IMR-90 (cell line): ENCODE measurements around the gene ATXN10. TPM values are rescaled to one million over a fixed set of nuclear protein-coding genes. Genes with fewer than 3 reads are reported as not detected.

Source experiments
- ATAC-seq: fragments of 200-7000 bp; cut with Tn5 transposase; 2 replicates; pipeline ENCODE4 v1.9.1; 2020; ENCODE audit warnings: low read depth, mild to moderate bottlenecking, moderate library complexity
- BruUV-seq: library from RNA; stranded (reverse); fragments of 400-500 nt; replicated peaks from 2 replicates; lab custom pipeline; 2021; lab: Mats Ljungman, UMichigan
- CTCF ChIA-PET: fragments of 300-600 bp; formaldehyde crosslinking; extraction: SDS; loops from one replicate; lab custom pipeline; 2021; ENCODE audit warnings: antibody characterized with exemption; lab: Yijun Ruan, JAX
- POLR2A ChIA-PET: fragments of 300-600 bp; sonication (Branson Sonifier 250); formaldehyde crosslinking; loops from one replicate; lab custom pipeline; 2022; ENCODE audit warnings: antibody characterized with exemption; ENCODE audit not compliant: unreplicated experiment; lab: Charles Lee
- DNase-seq: peaks from one replicate; pipeline ENCODE4 v3.0.0; 2013
- H2AFZ ChIP-seq: replicated peaks from 2 replicates; pipeline ENCODE3; 2013; ENCODE audit warnings: low read length, mild to moderate bottlenecking; ENCODE audit not compliant: poor library complexity
- H2AK5ac ChIP-seq: 2 replicates; pipeline ENCODE4 v1.6.1; 2013; ENCODE audit warnings: low read depth, low read length, inconsistent platforms
- H2AK9ac ChIP-seq: replicated peaks from 2 replicates; pipeline ENCODE3; 2013; ENCODE audit warnings: mild to moderate bottlenecking, low read depth, low read length, moderate library complexity; ENCODE audit not compliant: poor library complexity
- H2BK120ac ChIP-seq: 2 replicates; pipeline ENCODE4 v1.6.1; 2013; ENCODE audit warnings: low read depth, low read length, inconsistent platforms
- H2BK15ac ChIP-seq: 3 replicates; pipeline ENCODE4 v1.6.1; 2013; ENCODE audit warnings: low read depth, low read length, inconsistent platforms
- H2BK20ac ChIP-seq: 2 replicates; pipeline ENCODE4 v1.6.1; 2013; ENCODE audit warnings: low read depth, mild to moderate bottlenecking, inconsistent platforms, low read length, moderate library complexity
- H2BK5ac ChIP-seq: 2 replicates; pipeline ENCODE4 v1.6.1; 2013; ENCODE audit warnings: mild to moderate bottlenecking, low read depth, low read length, inconsistent platforms; ENCODE audit not compliant: poor library complexity, severe bottlenecking
- H3K14ac ChIP-seq: replicated peaks from 2 replicates; pipeline ENCODE4 v1.6.1; 2013; ENCODE audit warnings: low read depth, low read length, inconsistent platforms
- H3K18ac ChIP-seq: 2 replicates; pipeline ENCODE4 v1.6.1; 2013; ENCODE audit warnings: low read depth, low read length, control low read depth
- H3K23ac ChIP-seq: 2 replicates; pipeline ENCODE4 v1.6.1; 2013; ENCODE audit warnings: low read depth, low read length, inconsistent platforms
- H3K27ac ChIP-seq: 2 replicates; pipeline ENCODE4 v1.5.1; 2013; ENCODE audit warnings: mild to moderate bottlenecking, control low read depth, low read length; ENCODE audit not compliant: insufficient read depth
- H3K27me3 ChIP-seq: 2 replicates; pipeline ENCODE4 v1.6.1; 2013; ENCODE audit warnings: low read length; ENCODE audit not compliant: control insufficient read depth, insufficient read depth
- H3K36me3 ChIP-seq: 2 replicates; pipeline ENCODE4 v1.6.1; 2013; ENCODE audit warnings: low read length, mixed read lengths; ENCODE audit not compliant: control insufficient read depth, insufficient read depth
- H3K4ac ChIP-seq: 2 replicates; pipeline ENCODE4 v1.6.1; 2013; ENCODE audit warnings: low read depth, low read length, inconsistent platforms
- H3K4me1 ChIP-seq: 2 replicates; pipeline ENCODE4 v1.6.1; 2013; ENCODE audit warnings: low read length, mixed read lengths; ENCODE audit not compliant: control insufficient read depth, insufficient read depth
- H3K4me2 ChIP-seq: 2 replicates; pipeline ENCODE4 v1.6.1; 2013; ENCODE audit warnings: low read depth, mild to moderate bottlenecking, control low read depth, low read length, moderate library complexity
- H3K4me3 ChIP-seq: 2 replicates; pipeline ENCODE4 v1.5.1; 2013; ENCODE audit warnings: low read depth, mild to moderate bottlenecking, control low read depth, low read length, moderate library complexity; ENCODE audit not compliant: insufficient read depth
- H3K56ac ChIP-seq: 2 replicates; pipeline ENCODE4 v1.6.1; 2013; ENCODE audit warnings: low read length, inconsistent platforms; ENCODE audit not compliant: insufficient read depth; ENCODE audit errors: extremely low read depth
- H3K79me1 ChIP-seq, 2 experiments: 2 replicates each; pipeline ENCODE4 v1.6.1; 2013; ENCODE audit warnings: low read length in 2 of 2, inconsistent platforms in 1 of 2, low read depth in 1 of 2
- H3K9ac ChIP-seq: 2 replicates; pipeline ENCODE4 v1.6.1; 2013; ENCODE audit warnings: low read depth, low read length, control low read depth
- H3K9me1 ChIP-seq: 2 replicates; pipeline ENCODE4 v1.6.1; 2013; ENCODE audit warnings: low read length, inconsistent platforms; ENCODE audit not compliant: insufficient read depth
- H3K9me3 ChIP-seq: 2 replicates; pipeline ENCODE4 v1.6.1; 2013; ENCODE audit warnings: low read length; ENCODE audit not compliant: control insufficient read depth, insufficient read depth
- H4K20me1 ChIP-seq: 2 replicates; pipeline ENCODE4 v1.6.1; 2013; ENCODE audit warnings: low read length, inconsistent platforms; ENCODE audit not compliant: insufficient read depth
- H4K5ac ChIP-seq: 2 replicates; pipeline ENCODE4 v1.6.1; 2013; ENCODE audit warnings: mild to moderate bottlenecking, low read depth, low read length, control low read depth
- H4K8ac ChIP-seq, 2 experiments: 2 replicates each; pipeline ENCODE4 v1.6.1; 2013; ENCODE audit warnings: low read depth in 2 of 2, low read length in 2 of 2, control low read depth in 1 of 2, inconsistent platforms in 1 of 2
- H4K91ac ChIP-seq: 2 replicates; pipeline ENCODE4 v1.6.1; 2013; ENCODE audit warnings: low read depth, low read length, inconsistent platforms; ENCODE audit not compliant: insufficient read depth
- BHLHE40 ChIP-seq: fragments of 150-350 bp; IDR thresholded peaks from 2 replicates; pipeline ENCODE4 v1.6.1; 2016; ENCODE audit warnings: mild to moderate bottlenecking, low read depth, low read length
- CEBPB ChIP-seq: IDR thresholded peaks from 2 replicates; pipeline ENCODE4 v1.6.1; 2012; ENCODE audit warnings: low read depth, low read length, improper control_type of control experiment
- CHD1 ChIP-seq: IDR thresholded peaks from 2 replicates; pipeline ENCODE4 v1.6.1; 2012; ENCODE audit warnings: low read depth, low read length, improper control_type of control experiment
- ELK1 ChIP-seq: fragments of 150-350 bp; IDR thresholded peaks from 2 replicates; pipeline ENCODE4 v1.6.1; 2016; ENCODE audit warnings: low read depth, mild to moderate bottlenecking, low read length, moderate library complexity, borderline replicate concordance
- FOS ChIP-seq: fragments of 150-350 bp; IDR thresholded peaks from 2 replicates; pipeline ENCODE4 v1.6.1; 2016; ENCODE audit warnings: low read depth, low read length
- MAFK ChIP-seq: IDR thresholded peaks from 2 replicates; pipeline ENCODE4 v1.6.1; 2012; ENCODE audit warnings: low read depth, low read length, improper control_type of control experiment
- MAZ ChIP-seq: IDR thresholded peaks from 2 replicates; pipeline ENCODE4 v1.6.1; 2012; ENCODE audit warnings: low read depth, mild to moderate bottlenecking, low read length, improper control_type of control experiment, moderate library complexity, borderline replicate concordance
- MXI1 ChIP-seq: IDR thresholded peaks from 2 replicates; pipeline ENCODE4 v1.6.1; 2012; ENCODE audit warnings: low read depth, mild to moderate bottlenecking, low read length, moderate library complexity, borderline replicate concordance
- NFE2L2 ChIP-seq: fragments of 150-350 bp; IDR thresholded peaks from 2 replicates; pipeline ENCODE4 v1.6.1; 2016; ENCODE audit warnings: low read depth, mild to moderate bottlenecking, low read length
- POLR2A ChIP-seq: IDR thresholded peaks from 2 replicates; pipeline ENCODE4 v1.6.1; 2012; ENCODE audit warnings: mild to moderate bottlenecking, low read depth, low read length
- RAD21 ChIP-seq: IDR thresholded peaks from 2 replicates; pipeline ENCODE4 v1.6.1; 2012; ENCODE audit warnings: low read length, improper control_type of control experiment
- RCOR1 ChIP-seq: IDR thresholded peaks from 2 replicates; pipeline ENCODE4 v1.6.1; 2012; ENCODE audit warnings: mild to moderate bottlenecking, low read length, improper control_type of control experiment; ENCODE audit not compliant: insufficient replicate concordance
- RFX5 ChIP-seq: IDR thresholded peaks from 2 replicates; pipeline ENCODE4 v1.8.0; 2012; ENCODE audit warnings: low read depth, mild to moderate bottlenecking, low read length, moderate library complexity
- SMC3 ChIP-seq: fragments of 150-350 bp; IDR thresholded peaks from 2 replicates; pipeline ENCODE4 v1.6.1; 2016; ENCODE audit warnings: low read depth, mild to moderate bottlenecking, antibody characterized with exemption, low read length, moderate library complexity
- WGBS, 2 experiments: methylation state at CpG; one replicate each; pipeline versions ENCODE4 v1.1.5 to v1.1.7; 2013; ENCODE audit warnings: missing lambda C conversion rate in 2 of 2; ENCODE audit not compliant: insufficient read length in 1 of 2; ENCODE audit errors: extremely low coverage in 2 of 2; 5-methylcytosine and 5-hydroxymethylcytosine counted together
- dilution Hi-C: fragments of 300-500 bp; cut with HindIII; formaldehyde crosslinking; loops from one replicate; pipeline ENCODE4 v1.14.3; 2018; ENCODE audit warnings: low sequenced_read_pairs; ENCODE audit not compliant: unreplicated experiment
- in situ Hi-C: fragments of 300-500 bp; cut with MboI; formaldehyde crosslinking; loops from 3 replicates; pipeline ENCODE4 v1.14.3; 2019; ENCODE audit warnings: low sequenced_read_pairs, inconsistent platforms, mixed read lengths
- intact Hi-C: fragments of 100-400 bp; cut with micrococcal nuclease; formaldehyde crosslinking; loops from 2 replicates; pipeline ENCODE4 v1.10.0; 2022
- polyA plus RNA-seq, 3 experiments: library from polyadenylated mRNA; depleted of rRNA; stranded (reverse); fragments of >200 nt; gene quantifications; 2 replicates each; pipeline ENCODE4 v1.2.3, GENCODE V29; 2012; ENCODE audit warnings: low replicate concordance in 1 of 3
- total RNA-seq: library from RNA; depleted of rRNA; stranded (reverse); fragments of >200 nt; gene quantifications from 2 replicates; pipeline ENCODE4 v1.2.3, GENCODE V29; 2012
- TF ChIP-seq, protein P1 (sequence below): conservative IDR thresholded peaks from 2 replicates; pipeline ENCODE4 v1.5.1; 2012; ENCODE audit warnings: mild to moderate bottlenecking, low read depth, low read length, improper control_type of control experiment
- TF ChIP-seq, protein P2 (sequence below): fragments of 150-350 bp; IDR thresholded peaks from 2 replicates; pipeline ENCODE4 v1.6.1; 2017; ENCODE audit warnings: mild to moderate bottlenecking, antibody characterized with exemption, low read length, low read depth

ATXN10 gene
- total and polyA plus RNA-seq, 2 of the 4 experiments (the other 2 are of a cell fraction), result 116 to 231 TPM

- in situ Hi-C loops (no loop called here), dilution Hi-C loops (no loop called here), intact Hi-C loops (no loop called here)
- Histone ChIP-seq H4K8ac (no peak overlapping the region), H3K9me1 (peaks cover 35% of the 10 kb centered on the region), H3K23ac (no peak overlapping the region), H2BK15ac (no peak overlapping the region; the same call in 2 of the 3 replicates), H3K14ac (no peak overlapping the region), H3K18ac (no peak overlapping the region), H3K4ac (peak overlapping the region; percentile 9; the same call in 1 of the 2 replicates), H2BK5ac (peak overlapping the region; percentile 85), H4K20me1 (peaks cover 34% of the 10 kb centered on the region), H3K9ac (no peak overlapping the region), H3K4me2 (no peak overlapping the region), H3K36me3 (peaks cover 3% of the 10 kb centered on the region; the same call in 1 of the 2 replicates), H2BK20ac (peak overlapping the region; percentile 51; the same call in 1 of the 2 replicates), H3K79me1 (peaks cover 20 to 79% of the 10 kb centered on the region in 2 experiments), H2AK5ac (no peak overlapping the region), H3K4me1 (peaks cover 41% of the 10 kb centered on the region), H3K4me3 (no peak overlapping the region), H2AK9ac (no peak overlapping the region), H2BK120ac (peak overlapping the region; percentile 18; the same call in 1 of the 2 replicates), H4K5ac (no peak overlapping the region), H2AFZ (no peak overlapping the region), H3K27me3 (no peaks in the 10 kb centered on the region), H3K56ac (no peak overlapping the region), H4K91ac (no peak overlapping the region), H3K9me3 (no peaks in the 10 kb centered on the region), H3K27ac (no peak overlapping the region)
- no peak for DNase-seq
- WGBS, 2 experiments, result no CpG with 5 or more reads among the region's 5 CpGs
- BruUV-seq, result no TSS peak
- TF ChIP-seq, protein P1, sequence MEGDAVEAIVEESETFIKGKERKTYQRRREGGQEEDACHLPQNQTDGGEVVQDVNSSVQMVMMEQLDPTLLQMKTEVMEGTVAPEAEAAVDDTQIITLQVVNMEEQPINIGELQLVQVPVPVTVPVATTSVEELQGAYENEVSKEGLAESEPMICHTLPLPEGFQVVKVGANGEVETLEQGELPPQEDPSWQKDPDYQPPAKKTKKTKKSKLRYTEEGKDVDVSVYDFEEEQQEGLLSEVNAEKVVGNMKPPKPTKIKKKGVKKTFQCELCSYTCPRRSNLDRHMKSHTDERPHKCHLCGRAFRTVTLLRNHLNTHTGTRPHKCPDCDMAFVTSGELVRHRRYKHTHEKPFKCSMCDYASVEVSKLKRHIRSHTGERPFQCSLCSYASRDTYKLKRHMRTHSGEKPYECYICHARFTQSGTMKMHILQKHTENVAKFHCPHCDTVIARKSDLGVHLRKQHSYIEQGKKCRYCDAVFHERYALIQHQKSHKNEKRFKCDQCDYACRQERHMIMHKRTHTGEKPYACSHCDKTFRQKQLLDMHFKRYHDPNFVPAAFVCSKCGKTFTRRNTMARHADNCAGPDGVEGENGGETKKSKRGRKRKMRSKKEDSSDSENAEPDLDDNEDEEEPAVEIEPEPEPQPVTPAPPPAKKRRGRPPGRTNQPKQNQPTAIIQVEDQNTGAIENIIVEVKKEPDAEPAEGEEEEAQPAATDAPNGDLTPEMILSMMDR, result no peak
- TF ChIP-seq SMC3, result no peak
- TF ChIP-seq BHLHE40, result no peak
- TF ChIP-seq MAFK, result no peak
- no peak for TF ChIP-seq RFX5
- TF ChIP-seq RAD21, result no peak
- TF ChIP-seq, protein P2, sequence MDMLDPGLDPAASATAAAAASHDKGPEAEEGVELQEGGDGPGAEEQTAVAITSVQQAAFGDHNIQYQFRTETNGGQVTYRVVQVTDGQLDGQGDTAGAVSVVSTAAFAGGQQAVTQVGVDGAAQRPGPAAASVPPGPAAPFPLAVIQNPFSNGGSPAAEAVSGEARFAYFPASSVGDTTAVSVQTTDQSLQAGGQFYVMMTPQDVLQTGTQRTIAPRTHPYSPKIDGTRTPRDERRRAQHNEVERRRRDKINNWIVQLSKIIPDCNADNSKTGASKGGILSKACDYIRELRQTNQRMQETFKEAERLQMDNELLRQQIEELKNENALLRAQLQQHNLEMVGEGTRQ, result no peak
- no peak for TF ChIP-seq MXI1
- TF ChIP-seq POLR2A, result no peak
- TF ChIP-seq ELK1, result no peak
- TF ChIP-seq RCOR1, result no peak
- no peak for TF ChIP-seq NFE2L2
- no peak for TF ChIP-seq CEBPB
- no peak for TF ChIP-seq MAZ
- TF ChIP-seq FOS, result no peak
- TF ChIP-seq CHD1, result no peak
- ChIA-PET POLR2A (interaction anchor here (0.6 kb wide), 1 partner anchor 12 kb away, joined by 3 read pairs; no protein-coding TSS in a partner anchor), CTCF (no interaction called here)
- no peak for ATAC-seq
Observed at GRCh38 chr22:45686836-45687235, 15.2 kb downstream of the ATXN10 start.
